AG04450 (cell line): Measurements from ENCODE around the gene RRAGB. TPM values are rescaled to one million over a fixed set of nuclear protein-coding genes. Genes with fewer than 3 reads are reported as not detected.
"Not testable (repeated sequence)": the region's sequence is repeated elsewhere in the genome, so short reads cannot be mapped to it uniquely, and the experiment has no call there.

Experiments
- CTCF ChIA-PET: fragments of 300-600, 350-600 bp; formaldehyde crosslinking; extraction: SDS; loops from one replicate; lab custom pipeline; 2022; ENCODE audit warnings: antibody characterized with exemption, inconsistent platforms; lab: Charles Lee
- POLR2A ChIA-PET: fragments of 350-600 bp; formaldehyde crosslinking; extraction: SDS; loops from one replicate; lab custom pipeline; 2021; ENCODE audit warnings: antibody characterized with exemption, inconsistent platforms; lab: Yijun Ruan, JAX
- DNase-seq: peaks from one replicate; pipeline ENCODE4 v3.0.0-alpha.2; 2011; ENCODE audit warnings: low read depth, low spot score
- H3K27ac ChIP-seq: one replicate; pipeline ENCODE4 v1.5.1; 2012; ENCODE audit warnings: low read depth, low read length, control low read depth
- H3K27me3 ChIP-seq: one replicate; pipeline ENCODE4 v1.6.0; 2012; ENCODE audit warnings: low read length; ENCODE audit not compliant: control insufficient read depth, insufficient read depth
- H3K4me3 ChIP-seq: 2 replicates; pipeline ENCODE4 v1.5.1; 2011; ENCODE audit warnings: mild to moderate bottlenecking, low read depth, low read length, control low read depth
- H3K9me3 ChIP-seq: 2 replicates; pipeline ENCODE4 v1.5.1; 2012; ENCODE audit warnings: low read length; ENCODE audit not compliant: control insufficient read depth, insufficient read depth
- polyA plus RNA-seq: library from polyadenylated mRNA; depleted of rRNA; stranded (reverse); fragments of >200 nt; gene quantifications from 2 replicates; pipeline ENCODE4 v1.2.3, GENCODE V29; 2011
- TF ChIP-seq, protein P1 (sequence below): IDR thresholded peaks from 2 replicates; pipeline ENCODE4 v1.5.1; 2011; ENCODE audit warnings: low read depth, low read length, control low read depth, inconsistent platforms

Gene RRAGB
- polyA plus RNA-seq, 1 experiment, result 43.9 TPM

GRCh38 chrX:55702671-55703070 lies 14.9 kb upstream of the RRAGB start:
- no peak for DNase-seq
- ChIA-PET CTCF (no interaction called here), POLR2A (no interaction called here)
- Histone ChIP-seq H3K27me3 (no peaks in the 10 kb centered on the region), H3K9me3 (no peaks in the 10 kb centered on the region), H3K27ac (no peak overlapping the region), H3K4me3 (no peak overlapping the region)
- TF ChIP-seq, protein P1, sequence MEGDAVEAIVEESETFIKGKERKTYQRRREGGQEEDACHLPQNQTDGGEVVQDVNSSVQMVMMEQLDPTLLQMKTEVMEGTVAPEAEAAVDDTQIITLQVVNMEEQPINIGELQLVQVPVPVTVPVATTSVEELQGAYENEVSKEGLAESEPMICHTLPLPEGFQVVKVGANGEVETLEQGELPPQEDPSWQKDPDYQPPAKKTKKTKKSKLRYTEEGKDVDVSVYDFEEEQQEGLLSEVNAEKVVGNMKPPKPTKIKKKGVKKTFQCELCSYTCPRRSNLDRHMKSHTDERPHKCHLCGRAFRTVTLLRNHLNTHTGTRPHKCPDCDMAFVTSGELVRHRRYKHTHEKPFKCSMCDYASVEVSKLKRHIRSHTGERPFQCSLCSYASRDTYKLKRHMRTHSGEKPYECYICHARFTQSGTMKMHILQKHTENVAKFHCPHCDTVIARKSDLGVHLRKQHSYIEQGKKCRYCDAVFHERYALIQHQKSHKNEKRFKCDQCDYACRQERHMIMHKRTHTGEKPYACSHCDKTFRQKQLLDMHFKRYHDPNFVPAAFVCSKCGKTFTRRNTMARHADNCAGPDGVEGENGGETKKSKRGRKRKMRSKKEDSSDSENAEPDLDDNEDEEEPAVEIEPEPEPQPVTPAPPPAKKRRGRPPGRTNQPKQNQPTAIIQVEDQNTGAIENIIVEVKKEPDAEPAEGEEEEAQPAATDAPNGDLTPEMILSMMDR, result no peak

- CTCF ChIA-PET, H3K4me3 ChIP-seq, POLR2A ChIA-PET, DNase-seq, H3K27ac ChIP-seq, H3K27me3 ChIP-seq, H3K9me3 ChIP-seq: not testable (repeated sequence)
These were observed 14.1 kb upstream of the RRAGB start for GRCh38 chrX:55703436-55703835.

DNA sequence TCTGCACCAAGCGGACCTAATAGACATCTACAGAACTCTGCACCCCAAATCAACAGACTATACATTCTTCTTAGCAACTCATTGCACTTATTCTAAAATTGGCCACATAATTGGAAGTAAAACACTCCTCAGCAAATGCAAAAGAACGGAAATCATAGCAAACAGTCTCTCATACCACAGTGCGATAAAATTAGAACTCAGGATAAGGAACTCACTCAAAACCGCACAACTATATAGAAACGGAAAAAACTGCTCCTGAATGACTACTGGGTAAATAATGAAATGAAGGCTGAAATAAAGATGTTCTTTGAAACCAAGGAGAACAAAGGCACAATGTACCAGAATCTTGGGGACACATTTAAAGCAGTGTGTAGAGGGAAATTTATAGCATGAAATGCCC lies 12.5 kb upstream of the RRAGB start:
- H3K4me3 ChIP-seq, POLR2A ChIA-PET, H3K27ac ChIP-seq, CTCF ChIA-PET, H3K9me3 ChIP-seq, H3K27me3 ChIP-seq, DNase-seq: not testable (repeated sequence)

DNA sequence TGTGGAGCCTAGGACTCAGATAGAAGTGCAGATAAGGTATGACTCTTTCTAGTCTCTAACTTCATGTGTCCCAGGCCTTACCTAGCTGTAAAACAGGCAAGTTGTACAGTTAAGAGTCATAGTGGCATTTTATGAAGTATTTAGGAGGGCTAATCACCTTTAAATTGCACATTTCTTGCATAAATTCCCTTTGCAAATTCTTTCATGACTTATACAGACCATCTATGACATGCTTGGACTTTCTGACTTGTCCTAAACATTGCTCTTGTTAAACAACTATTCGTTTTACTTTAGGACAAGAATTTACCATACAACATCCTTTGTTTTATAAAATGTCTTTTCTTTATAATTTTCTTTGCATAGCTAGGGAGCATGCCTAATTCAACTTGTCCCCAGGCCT lies 7.8 kb upstream of the RRAGB start:
- no peak for DNase-seq
- no peak overlapping the region for H3K4me3 ChIP-seq
- H3K27me3 ChIP-seq, result no peaks in the 10 kb centered on the region
- TF ChIP-seq, protein P1, result no peak
- POLR2A ChIA-PET, result no interaction called here
- no peaks in the 10 kb centered on the region for H3K9me3 ChIP-seq
- H3K27ac ChIP-seq, result no peak overlapping the region
- CTCF ChIA-PET, result no interaction called here

- no peak overlapping the region for H3K27ac ChIP-seq
- ChIA-PET CTCF (interaction anchor here (0.6 kb wide), 1 partner anchor 368 kb away, joined by 3 read pairs; no protein-coding TSS in a partner anchor), POLR2A (no interaction called here)
- H3K9me3 ChIP-seq, result no peaks in the 10 kb centered on the region
- DNase-seq, result no peak
- no peaks in the 10 kb centered on the region for H3K27me3 ChIP-seq
- TF ChIP-seq, protein P1, result no peak
- H3K4me3 ChIP-seq, result no peak overlapping the region
These were observed 6.8 kb upstream of the RRAGB start for GRCh38 chrX:55710701-55711100.

DNA sequence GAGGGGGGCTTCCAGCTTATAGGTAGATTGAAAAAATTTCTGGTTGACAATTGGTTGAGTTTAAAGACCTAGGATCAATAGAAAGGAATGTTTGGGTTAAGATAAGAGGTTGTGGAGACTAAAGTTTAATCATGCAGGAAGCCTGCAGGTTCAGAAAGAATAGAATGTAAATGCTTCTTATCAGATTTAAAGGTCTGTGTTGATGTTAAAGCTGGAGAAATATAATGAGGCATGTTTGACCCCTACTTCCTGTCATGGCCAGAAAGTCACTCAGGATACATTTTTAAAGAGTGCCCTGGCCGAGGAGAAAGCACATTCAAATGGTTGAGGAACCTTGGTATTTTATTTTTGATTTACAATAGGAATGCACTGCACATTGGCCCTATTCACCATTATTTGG lies 3.9 kb upstream of the RRAGB start:
- TF ChIP-seq, protein P1, result no peak
- Histone ChIP-seq H3K9me3 (no peaks in the 10 kb centered on the region), H3K27me3 (no peaks in the 10 kb centered on the region), H3K27ac (no peak overlapping the region), H3K4me3 (no peak overlapping the region)
- ChIA-PET CTCF (interaction anchor here (0.6 kb wide), 1 partner anchor 1108 kb away, joined by 9 read pairs; no protein-coding TSS in a partner anchor), POLR2A (no interaction called here)
- no peak for DNase-seq
